Neural crest cell (in vitro differentiated cells): ENCODE data around the gene ICOS. TPM values are rescaled to one million over a fixed set of nuclear protein-coding genes. Genes with fewer than 3 reads are reported as not detected.

Source experiments
- DNase-seq: peaks from one replicate; pipeline ENCODE4 v3.0.0; 2021; ENCODE audit warnings: low read depth, mixed read lengths, low spot score
- H3K27ac Mint-ChIP-seq: one replicate; pipeline ENCODE4 v1.8.0; 2021; ENCODE audit warnings: mild to moderate bottlenecking, mixed read lengths; ENCODE audit not compliant: unreplicated experiment
- H3K27me3 Mint-ChIP-seq: 2 replicates; pipeline ENCODE4 v1.8.0; 2021; ENCODE audit warnings: low read depth, mild to moderate bottlenecking, mixed read lengths
- H3K36me3 Mint-ChIP-seq: 2 replicates; pipeline ENCODE4 v1.8.0; 2021; ENCODE audit warnings: low read depth, mild to moderate bottlenecking, mixed read lengths
- H3K4me1 Mint-ChIP-seq: 2 replicates; pipeline ENCODE4 v1.8.0; 2021; ENCODE audit warnings: mixed read lengths
- H3K4me3 Mint-ChIP-seq: one replicate; pipeline ENCODE4 v1.8.0; 2021; ENCODE audit warnings: mild to moderate bottlenecking, mixed read lengths
- H3K9me3 Mint-ChIP-seq: 2 replicates; pipeline ENCODE4 v1.8.0; 2021; ENCODE audit warnings: mixed read lengths
- CTCF ChIP-seq: fragments of 200-600 bp; sonication (generic); conservative IDR thresholded peaks from 2 replicates; pipeline ENCODE4 v1.5.0; 2021; ENCODE audit warnings: antibody characterized with exemption, mild to moderate bottlenecking
- total RNA-seq: library from RNA; stranded (reverse); gene quantifications from 2 replicates; pipeline ENCODE4 v1.2.1, GENCODE V29; 2021

Gene ICOS
- total RNA-seq, 1 donor from 2014 or later: not detected

GRCh38 chr2:203892207-203892606 lies 44.4 kb upstream of the ICOS start:
- H3K27ac Mint-ChIP-seq: no peak overlapping the region
- TF ChIP-seq CTCF: no peak

DNA sequence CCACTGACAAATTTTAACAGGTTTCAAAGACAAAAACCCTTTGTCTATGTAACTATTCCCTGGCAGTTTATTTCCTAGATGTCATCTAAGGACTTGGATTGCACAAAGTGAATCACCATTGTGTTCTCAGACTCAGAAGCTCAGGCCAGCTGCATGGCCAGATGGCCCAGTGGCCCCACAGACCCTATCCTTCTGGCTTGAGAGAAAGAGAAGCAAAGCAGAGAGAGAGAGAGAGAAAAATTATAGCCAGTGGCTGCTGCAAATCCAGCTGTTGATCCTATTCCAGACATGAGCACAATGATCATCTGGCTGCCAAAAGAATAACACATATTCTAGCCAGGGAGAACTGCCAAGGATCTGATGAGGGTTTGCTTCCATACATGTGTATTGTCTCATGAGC lies 43.2 kb upstream of the ICOS start:
- Mint-ChIP-seq H3K4me1 (peaks cover 15% of the 10 kb centered on the region), H3K4me3 (no peak overlapping the region), H3K36me3 (no peaks in the 10 kb centered on the region), H3K9me3 (peaks cover 3% of the 10 kb centered on the region), H3K27ac (peak overlapping the region; percentile 85), H3K27me3 (no peaks in the 10 kb centered on the region)
- no peak for DNase-seq
- no peak for TF ChIP-seq CTCF

More at GRCh38 chr2:203892207-203892606, 44.4 kb upstream of the ICOS start:
- H3K9me3 Mint-ChIP-seq: peaks cover 3% of the 10 kb centered on the region
- H3K4me1 Mint-ChIP-seq: peaks cover 23% of the 10 kb centered on the region
- H3K4me3 Mint-ChIP-seq: no peak overlapping the region
- H3K27me3 Mint-ChIP-seq: no peaks in the 10 kb centered on the region
- no peaks in the 10 kb centered on the region for H3K36me3 Mint-ChIP-seq
- DNase-seq: no peak

DNA sequence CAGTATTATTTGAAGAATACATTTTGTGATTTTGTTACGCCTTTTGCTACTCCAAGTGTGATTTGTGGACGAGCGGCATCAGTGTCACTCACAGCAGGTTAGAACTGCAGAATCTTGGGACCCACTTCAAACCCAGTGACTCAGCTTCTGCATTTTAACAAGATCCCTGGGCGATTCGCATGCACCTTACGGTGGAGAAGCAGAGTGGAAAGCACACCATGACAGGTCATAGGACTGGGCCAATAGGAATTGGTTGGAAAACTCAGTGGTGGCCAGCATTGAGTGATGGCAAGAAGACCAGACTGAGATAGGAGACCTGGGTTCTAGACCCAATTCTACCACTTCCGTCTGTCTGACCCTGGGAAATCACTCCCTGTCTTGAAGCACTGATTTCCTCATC lies 42.7 kb upstream of the ICOS start:
- no peak overlapping the region for H3K4me3 Mint-ChIP-seq
- DNase-seq: no peak
- H3K9me3 Mint-ChIP-seq: peaks cover 3% of the 10 kb centered on the region
- H3K27me3 Mint-ChIP-seq: no peaks in the 10 kb centered on the region
- no peak overlapping the region for H3K27ac Mint-ChIP-seq
- peaks cover 18% of the 10 kb centered on the region for H3K4me1 Mint-ChIP-seq
- H3K36me3 Mint-ChIP-seq: no peaks in the 10 kb centered on the region
- no peak for TF ChIP-seq CTCF

- DNase-seq: no peak
- no peaks in the 10 kb centered on the region for H3K36me3 Mint-ChIP-seq
- no peak for TF ChIP-seq CTCF
- no peak overlapping the region for H3K27ac Mint-ChIP-seq
- no peak overlapping the region for H3K4me3 Mint-ChIP-seq
- peaks cover 20% of the 10 kb centered on the region for H3K4me1 Mint-ChIP-seq
- H3K9me3 Mint-ChIP-seq: peaks cover 3% of the 10 kb centered on the region
- no peaks in the 10 kb centered on the region for H3K27me3 Mint-ChIP-seq
These were observed 42.3 kb upstream of the ICOS start for GRCh38 chr2:203894262-203894661.

GRCh38 chr2:203897544-203897943 lies 39.0 kb upstream of the ICOS start:
- TF ChIP-seq CTCF: no peak
- no peaks in the 10 kb centered on the region for H3K27me3 Mint-ChIP-seq
- no peak overlapping the region for H3K4me3 Mint-ChIP-seq
- H3K4me1 Mint-ChIP-seq: peaks cover 15% of the 10 kb centered on the region
- H3K36me3 Mint-ChIP-seq: peaks cover 7% of the 10 kb centered on the region
- DNase-seq: no peak
- H3K27ac Mint-ChIP-seq: no peak overlapping the region
- peaks cover 3% of the 10 kb centered on the region for H3K9me3 Mint-ChIP-seq

GRCh38 chr2:203898657-203899056 lies 37.9 kb upstream of the ICOS start:
- TF ChIP-seq CTCF: no peak
- H3K9me3 Mint-ChIP-seq: peaks cover 3% of the 10 kb centered on the region
- H3K4me1 Mint-ChIP-seq: peaks cover 11% of the 10 kb centered on the region
- H3K4me3 Mint-ChIP-seq: no peak overlapping the region
- peaks cover 7% of the 10 kb centered on the region for H3K36me3 Mint-ChIP-seq
- no peak overlapping the region for H3K27ac Mint-ChIP-seq
- DNase-seq: no peak
- H3K27me3 Mint-ChIP-seq: no peaks in the 10 kb centered on the region
